Ectodermal cell (in vitro differentiated cells): ENCODE results near the gene HOXA5.

Experiments
- H3K27ac ChIP-seq: 2 replicates; pipeline ENCODE4 v1.7.0; 2013; ENCODE audit warnings: mild to moderate bottlenecking, low read depth, low read length; ENCODE audit not compliant: insufficient read depth, poor library complexity, severe bottlenecking
- H3K27me3 ChIP-seq: 2 replicates; pipeline ENCODE4 v1.7.0; 2013; ENCODE audit warnings: mild to moderate bottlenecking, low read length; ENCODE audit not compliant: insufficient read depth, control insufficient read depth, poor library complexity, severe bottlenecking
- H3K36me3 ChIP-seq: one replicate; pipeline ENCODE4 v1.7.0; 2013; ENCODE audit warnings: low read length; ENCODE audit not compliant: control insufficient read depth, insufficient read depth
- H3K4me1 ChIP-seq: one replicate; pipeline ENCODE4 v1.7.0; 2013; ENCODE audit warnings: low read length; ENCODE audit not compliant: control insufficient read depth, insufficient read depth
- H3K4me3 ChIP-seq: 2 replicates; pipeline ENCODE4 v1.7.0; 2013; ENCODE audit warnings: low read depth, low read length, control low read depth; ENCODE audit not compliant: insufficient read depth
- H3K9me3 ChIP-seq: 2 replicates; pipeline ENCODE4 v1.7.0; 2013; ENCODE audit warnings: mild to moderate bottlenecking, low read length, moderate library complexity; ENCODE audit not compliant: control insufficient read depth
- WGBS, 2 experiments: methylation state at CpG; one replicate each; pipeline ENCODE4 v1.1.7; 2013; ENCODE audit warnings: missing lambda C conversion rate in 2 of 2; 5-methylcytosine and 5-hydroxymethylcytosine counted together

HOXA5 gene

GRCh38 chr7:27151931-27152815 lies 8.7 kb upstream of the HOXA5 start, which contains the start of gene HOXA3:
Gene HOXA3, minus strand, starts transcription at chr7:27152583. Its CDS starts 41,943 bp downstream, at chr7:27110640.
- H3K4me3 ChIP-seq = no peak within 1 kb of the TSS
- peaks cover 5% of the 10 kb centered on the region for H3K4me1 ChIP-seq
- no peaks in the 10 kb centered on the region for H3K36me3 ChIP-seq
- no peak within 1 kb of the TSS for H3K27ac ChIP-seq
- H3K27me3 ChIP-seq = peaks cover 100% of the 10 kb centered on the region
- H3K9me3 ChIP-seq = no peaks in the 10 kb centered on the region
- WGBS, 2 experiments = 9% methylated on average over 53 of the region's 53 CpGs

- Histone ChIP-seq H3K27me3 (peaks cover 100% of the 10 kb centered on the region), H3K4me3 (no peak overlapping the region), H3K4me1 (peaks cover 5% of the 10 kb centered on the region), H3K36me3 (no peaks in the 10 kb centered on the region), H3K9me3 (no peaks in the 10 kb centered on the region), H3K27ac (no peak overlapping the region)
- WGBS, 2 experiments = 6 to 8% methylated on average over 26 to 27 of the region's 27 CpGs
Observed at GRCh38 chr7:27151341-27151930, 8.0 kb upstream of the HOXA5 start.

GRCh38 chr7:27150568-27151340 lies 7.3 kb upstream of the HOXA5 start:
- H3K4me1 ChIP-seq = peaks cover 5% of the 10 kb centered on the region
- WGBS, 2 experiments = 2 to 3% methylated on average over 58 of the region's 58 CpGs
- H3K27ac ChIP-seq = no peak overlapping the region
- no peak overlapping the region for H3K4me3 ChIP-seq
- no peaks in the 10 kb centered on the region for H3K36me3 ChIP-seq
- no peaks in the 10 kb centered on the region for H3K9me3 ChIP-seq
- H3K27me3 ChIP-seq = peaks cover 100% of the 10 kb centered on the region

GRCh38 chr7:27149842-27150567 lies 6.5 kb upstream of the HOXA5 start:
- Histone ChIP-seq H3K27me3 (peaks cover 100% of the 10 kb centered on the region), H3K9me3 (no peaks in the 10 kb centered on the region), H3K4me3 (no peak overlapping the region), H3K4me1 (peaks cover 5% of the 10 kb centered on the region), H3K27ac (no peak overlapping the region), H3K36me3 (no peaks in the 10 kb centered on the region)
- 48 to 51% methylated on average over 13 of the region's 13 CpGs for WGBS, 2 experiments

DNA sequence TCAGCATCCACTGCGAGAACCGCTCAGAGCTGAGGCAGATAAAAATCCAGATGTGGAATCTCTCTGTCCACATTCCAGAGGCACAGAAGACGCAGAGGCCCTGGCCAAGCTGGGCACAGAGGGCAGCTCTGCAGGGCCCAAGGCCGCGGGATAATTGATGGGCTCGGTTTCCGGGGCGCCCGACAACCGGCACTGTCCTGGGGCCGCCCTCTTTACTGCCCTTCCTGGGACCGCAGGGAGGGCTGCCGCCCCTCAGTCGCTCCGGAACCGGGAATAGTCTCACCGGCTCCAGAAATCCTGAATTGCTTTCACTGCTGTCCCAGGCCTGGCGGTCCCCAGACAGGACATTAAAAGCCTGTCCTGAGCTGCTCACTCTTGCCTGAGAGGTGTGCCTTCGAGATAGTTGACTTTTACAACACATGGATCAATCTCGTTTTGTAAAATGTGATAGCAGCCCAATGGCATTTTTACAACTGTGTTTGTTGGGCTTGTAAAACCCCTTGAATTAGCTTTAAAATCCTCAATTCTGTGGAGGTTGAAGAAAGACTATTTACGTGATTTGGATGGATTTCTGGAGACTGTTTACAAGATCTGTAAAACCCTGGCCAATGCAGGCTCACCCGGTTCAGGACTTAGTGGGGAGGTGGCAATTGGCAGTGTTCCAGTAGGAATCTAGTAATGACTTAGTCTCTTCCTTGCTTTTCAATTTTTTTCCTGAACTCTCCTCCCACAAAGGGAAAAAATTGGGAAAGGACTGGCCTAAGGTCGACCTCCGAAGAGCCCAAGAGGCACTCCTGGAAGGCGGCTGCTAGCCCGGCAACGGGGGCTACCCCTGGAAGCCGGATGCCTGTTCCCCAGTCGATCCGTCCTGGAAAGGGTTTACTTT lies 5.5 kb upstream of the HOXA5 start:
- no peak overlapping the region for H3K4me3 ChIP-seq
- no peak overlapping the region for H3K27ac ChIP-seq
- H3K27me3 ChIP-seq = peaks cover 100% of the 10 kb centered on the region
- no peaks in the 10 kb centered on the region for H3K9me3 ChIP-seq
- no peaks in the 10 kb centered on the region for H3K36me3 ChIP-seq
- H3K4me1 ChIP-seq = peaks cover 5% of the 10 kb centered on the region
- WGBS, 2 experiments = 37 to 42% methylated on average over 30 of the region's 30 CpGs

GRCh38 chr7:27148031-27148755 lies 4.7 kb upstream of the HOXA5 start:
- Histone ChIP-seq H3K9me3 (no peaks in the 10 kb centered on the region), H3K27me3 (peaks cover 100% of the 10 kb centered on the region), H3K4me1 (peaks cover 5% of the 10 kb centered on the region), H3K4me3 (no peak overlapping the region), H3K27ac (no peak overlapping the region), H3K36me3 (no peaks in the 10 kb centered on the region)
- WGBS, 2 experiments = 21 to 22% methylated on average over 28 of the region's 28 CpGs

DNA sequence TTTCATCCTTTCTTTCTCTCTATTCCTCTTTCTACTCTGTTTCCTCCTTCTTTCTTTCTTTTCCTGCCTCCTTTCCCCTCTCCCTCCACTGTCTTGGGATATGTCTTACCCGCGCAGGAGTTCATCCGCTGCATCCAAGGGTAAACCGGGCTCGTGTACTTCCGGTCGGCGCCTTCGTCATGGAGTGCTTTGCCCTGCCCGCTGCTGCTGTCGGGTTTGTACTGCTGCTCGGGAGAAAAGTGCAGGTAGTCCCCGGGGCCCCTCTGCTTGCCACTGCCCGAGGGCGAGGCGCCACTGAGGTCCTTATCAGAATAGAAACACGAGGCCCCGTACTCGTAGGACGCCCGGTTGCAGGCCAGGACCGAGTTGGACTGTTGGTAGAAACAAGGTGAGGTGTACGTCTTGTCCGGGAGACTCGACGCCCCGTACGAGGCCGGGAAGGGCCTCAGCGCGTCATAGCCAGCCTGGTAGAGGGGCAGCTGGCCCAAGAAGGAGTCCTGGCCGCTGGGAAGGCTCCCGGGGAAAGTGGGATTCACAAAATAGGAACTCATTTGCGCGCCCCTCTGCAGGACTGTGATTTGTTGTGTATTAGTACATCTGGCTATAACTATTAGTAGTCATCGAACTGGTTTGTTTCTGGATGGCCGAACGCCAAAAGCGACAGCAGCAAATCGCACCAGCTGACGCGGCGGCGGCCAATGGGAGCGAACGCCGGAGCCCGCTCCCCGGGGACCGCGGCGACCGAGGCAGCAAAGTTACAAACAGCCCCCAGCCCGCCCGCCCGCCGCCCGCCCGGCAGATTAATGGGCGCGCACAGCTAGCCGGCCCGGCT lies 3.9 kb upstream of the HOXA5 start, which contains the start of gene HOXA6:
Gene HOXA6 (minus strand): TSS at position 576 of the 832 bp plus-strand sequence. CDS start 25 bp downstream, at position 551.
- WGBS, 2 experiments = 20% methylated on average over 63 of the region's 63 CpGs
- no peak within 1 kb of the TSS for H3K4me3 ChIP-seq

GRCh38 chr7:27146491-27147198 lies 3.2 kb upstream of the HOXA5 start:
- 53 to 55% methylated on average over 5 of the region's 5 CpGs for WGBS, 2 experiments

More for the DNA sequence above, 3.9 kb upstream of the HOXA5 start, which contains the start of gene HOXA6:
- peaks cover 5% of the 10 kb centered on the region for H3K4me1 ChIP-seq
- no peaks in the 10 kb centered on the region for H3K36me3 ChIP-seq
- no peaks in the 10 kb centered on the region for H3K9me3 ChIP-seq
- no peak within 1 kb of the TSS for H3K27ac ChIP-seq
- peaks cover 100% of the 10 kb centered on the region for H3K27me3 ChIP-seq

More at GRCh38 chr7:27146491-27147198, 3.2 kb upstream of the HOXA5 start:
- H3K4me3 ChIP-seq = no peak overlapping the region
- no peak overlapping the region for H3K27ac ChIP-seq
- no peaks in the 10 kb centered on the region for H3K36me3 ChIP-seq
- H3K9me3 ChIP-seq = no peaks in the 10 kb centered on the region
- peaks cover 9% of the 10 kb centered on the region for H3K4me1 ChIP-seq
- H3K27me3 ChIP-seq = peaks cover 100% of the 10 kb centered on the region
